Dermis blood vessel endothelial cell (primary cell): Measurements from ENCODE around the gene SYT9. TPM values are rescaled to one million over a fixed set of nuclear protein-coding genes. Genes with fewer than 3 reads are reported as not detected.
"Not testable (repeated sequence)": the region's sequence is repeated elsewhere in the genome, so short reads cannot be mapped to it uniquely, and the experiment has no call there.

Source experiments
- DNase-seq: peaks from one replicate; pipeline ENCODE4 v3.0.0; 2010
- total RNA-seq: library from RNA; depleted of rRNA; stranded (reverse); fragments of >200 nt; gene quantifications from 2 replicates; pipeline ENCODE4 v1.2.3, GENCODE V29; 2014

SYT9 gene
- total RNA-seq, 1 donor from 2014 or later: 0.51 TPM

GRCh38 chr11:7511401-7511800, 259.7 kb downstream of the SYT9 start:
- peak; percentile 66 for DNase-seq

GRCh38 chr11:7512525-7513233, 261.0 kb downstream of the SYT9 start:
- no peak for DNase-seq

GRCh38 chr11:7513234-7514098, 261.8 kb downstream of the SYT9 start, which contains the start of gene PPFIBP2:
Gene PPFIBP2 (plus strand): TSS chr11:7513999. CDS start chr11:7549476, 35,477 bp downstream.
- peak; percentile 74 for DNase-seq

- peak; percentile 2 for DNase-seq
These were observed 262.4 kb downstream of the SYT9 start for GRCh38 chr11:7514099-7514591.

- DNase-seq: no peak
These were observed 263.8 kb downstream of the SYT9 start for GRCh38 chr11:7515447-7515886.

GRCh38 chr11:7516475-7516874, 264.8 kb downstream of the SYT9 start:
- DNase-seq: no peak

- DNase-seq: not testable (repeated sequence)
These were observed 266.0 kb downstream of the SYT9 start for GRCh38 chr11:7517743-7518142.

Other genes with a start within 250 kb of the SYT9 start
- 0.19 and 1.7 TPM in 2 replicates for gene ZNF214, start 231.6 kb upstream of the SYT9 start, total RNA-seq
- gene NLRP14, start 231.4 kb upstream of the SYT9 start, total RNA-seq: not detected in 2 replicates
- gene RBMXL2, start 162.9 kb upstream of the SYT9 start, total RNA-seq: not detected in 2 replicates
- gene OLFML1, start 233.6 kb downstream of the SYT9 start, total RNA-seq: 0.65 TPM in 1 of 2 replicates, not detected in the other